ENCODE data around the gene BPIFB2.

BPIFB2 gene

DNA sequence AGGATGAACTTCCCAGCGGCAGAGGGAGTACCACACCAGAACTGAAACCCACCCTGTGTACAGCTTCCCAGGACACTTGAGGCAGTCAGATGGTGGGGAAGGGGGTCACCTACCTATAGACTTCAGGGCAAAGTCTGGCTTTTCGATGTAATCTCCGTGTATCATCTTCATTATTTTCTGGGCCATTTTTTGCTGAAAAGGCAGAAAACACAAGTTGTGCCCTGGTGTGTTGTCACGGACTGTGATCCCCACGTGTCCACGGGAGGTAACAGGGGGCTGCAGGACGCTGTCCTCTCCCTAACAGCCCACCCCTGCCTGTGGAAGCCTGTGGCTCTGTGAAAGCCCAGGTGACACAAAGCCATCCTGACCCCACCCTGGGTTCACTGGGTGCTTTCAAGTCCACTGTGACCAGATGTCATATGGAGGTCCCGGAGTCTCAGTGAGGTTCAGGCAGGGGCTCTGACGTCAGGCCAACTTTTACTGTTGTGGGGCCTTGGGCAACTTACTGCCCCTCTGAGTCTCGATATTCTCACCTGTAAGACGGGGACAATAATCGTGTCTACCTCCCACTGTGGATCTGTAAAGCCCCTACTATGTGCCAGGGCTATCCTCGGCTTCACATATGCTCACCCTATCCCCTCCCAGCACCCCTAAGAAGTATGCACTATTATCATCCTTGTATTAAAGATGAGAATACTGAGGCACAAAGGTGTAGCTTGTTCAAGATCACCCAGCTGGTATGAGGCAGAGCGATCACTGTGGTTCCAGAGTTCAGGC, 17.8 kb upstream of the BPIFB2 start:
- no peak overlapping the region for H3K27ac ChIP-seq
- TF ChIP-seq CTCF (conservative IDR thresholded peaks at IDR 0.05) (no peak), ZFX (IDR thresholded peaks at IDR 0.05) (no peak)

DNA sequence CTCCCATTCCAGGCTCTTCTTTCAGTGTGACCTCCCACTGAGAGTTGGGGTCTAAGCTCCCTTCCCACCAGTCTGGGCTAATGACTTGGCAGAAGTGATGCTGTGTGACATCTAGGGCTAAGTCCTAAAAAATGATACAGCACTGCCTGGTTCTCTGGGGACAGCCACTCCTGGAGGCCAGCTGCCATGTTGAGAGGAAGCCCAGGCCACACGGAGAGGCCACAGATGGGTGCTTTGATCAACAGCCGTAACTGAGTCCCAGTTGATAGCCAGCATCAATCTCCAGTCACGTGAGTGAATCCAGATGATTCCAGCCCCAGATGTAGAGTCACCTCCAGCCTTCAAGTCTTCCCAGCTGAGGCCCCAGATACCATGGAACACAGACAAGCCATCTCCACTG, 17.1 kb upstream of the BPIFB2 start:
- H3K27ac ChIP-seq = no peak overlapping the region
- TF ChIP-seq CTCF (conservative IDR thresholded peaks at IDR 0.05) = no peak
- no peak for TF ChIP-seq ZFX (IDR thresholded peaks at IDR 0.05)

- TF ChIP-seq ZFX (IDR thresholded peaks at IDR 0.05) (no peak), CTCF (conservative IDR thresholded peaks at IDR 0.05) (no peak)
- no peak overlapping the region for H3K27ac ChIP-seq
Measured at GRCh38 chr20:32991383-32991782, 16.1 kb upstream of the BPIFB2 start.

DNA sequence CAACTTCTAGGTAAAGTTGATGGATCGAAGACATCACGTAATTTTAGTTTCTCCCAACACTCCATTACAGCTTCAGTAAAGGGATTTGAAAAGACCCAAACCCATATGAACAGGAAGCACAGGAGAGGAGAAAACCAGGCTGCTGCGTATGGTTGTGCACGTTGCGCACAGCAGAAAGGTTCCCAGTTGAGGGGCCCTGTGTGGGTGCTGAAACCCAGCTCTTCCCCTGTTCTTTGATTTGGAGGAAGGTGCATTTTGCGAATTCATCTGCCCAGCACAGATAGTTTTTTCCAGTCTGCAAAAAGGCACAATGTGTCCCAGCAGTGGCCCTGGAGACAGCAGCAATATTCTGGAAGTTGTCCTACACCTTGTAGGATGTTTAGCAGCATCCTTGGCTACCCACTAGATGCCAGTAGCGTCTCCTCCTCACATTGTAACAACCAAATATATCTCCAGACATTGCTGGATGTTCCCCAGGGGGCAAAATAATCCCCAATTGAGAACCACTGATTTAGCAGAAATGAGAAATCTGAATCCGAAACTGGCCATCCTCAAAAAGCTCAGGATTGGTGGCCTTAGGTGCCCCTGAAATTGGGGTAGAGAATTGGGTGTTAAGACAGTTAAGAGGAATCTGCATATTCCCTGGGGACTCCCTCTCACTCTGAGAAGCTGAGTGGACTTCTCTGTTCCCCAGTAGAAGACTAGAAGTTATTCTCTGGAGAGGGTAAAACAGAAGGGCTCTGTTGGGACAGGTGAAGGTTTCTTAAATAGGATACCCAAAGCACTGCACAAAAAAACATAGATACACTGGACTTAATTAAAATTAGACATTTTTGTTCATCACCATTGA, 15.5 kb upstream of the BPIFB2 start:
- TF ChIP-seq CTCF (conservative IDR thresholded peaks at IDR 0.05) (no peak), ZFX (IDR thresholded peaks at IDR 0.05) (no peak)
- H3K27ac ChIP-seq = no peak overlapping the region

DNA sequence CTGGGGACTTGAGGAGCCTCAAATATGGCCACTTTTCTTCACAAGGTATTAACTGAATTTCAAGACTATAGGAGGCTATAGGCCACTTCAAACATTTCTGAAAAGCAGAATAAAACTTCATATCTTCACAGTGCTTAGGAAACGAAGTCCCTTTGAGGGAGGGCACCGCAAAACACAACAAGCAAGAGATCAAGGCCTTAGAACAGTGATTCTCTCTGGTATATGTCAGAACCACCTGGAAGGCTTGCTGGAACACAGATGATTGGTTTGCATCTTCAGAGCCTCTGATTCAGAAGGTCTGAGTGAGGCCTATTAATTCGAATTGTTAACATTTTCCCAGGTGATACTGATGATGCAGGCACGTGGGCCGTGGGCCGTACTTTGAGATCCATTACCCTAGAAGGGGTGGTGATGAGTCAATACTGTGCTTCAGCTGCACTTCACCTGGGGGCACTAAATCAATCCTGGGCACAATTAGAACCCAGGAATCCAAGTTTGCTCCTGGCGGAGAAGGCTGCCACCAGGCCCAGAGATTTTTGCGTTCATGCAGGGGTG, 13.9 kb upstream of the BPIFB2 start:
- no peak overlapping the region for H3K27ac ChIP-seq
- TF ChIP-seq ZFX (IDR thresholded peaks at IDR 0.05) (no peak), CTCF (conservative IDR thresholded peaks at IDR 0.05) (no peak)

- TF ChIP-seq ZFX (IDR thresholded peaks at IDR 0.05) (no peak), CTCF (conservative IDR thresholded peaks at IDR 0.05) (peak; percentile 32)
- H3K27ac ChIP-seq = no peak overlapping the region
Measured at GRCh38 chr20:32995802-32996201, 11.7 kb upstream of the BPIFB2 start.

DNA sequence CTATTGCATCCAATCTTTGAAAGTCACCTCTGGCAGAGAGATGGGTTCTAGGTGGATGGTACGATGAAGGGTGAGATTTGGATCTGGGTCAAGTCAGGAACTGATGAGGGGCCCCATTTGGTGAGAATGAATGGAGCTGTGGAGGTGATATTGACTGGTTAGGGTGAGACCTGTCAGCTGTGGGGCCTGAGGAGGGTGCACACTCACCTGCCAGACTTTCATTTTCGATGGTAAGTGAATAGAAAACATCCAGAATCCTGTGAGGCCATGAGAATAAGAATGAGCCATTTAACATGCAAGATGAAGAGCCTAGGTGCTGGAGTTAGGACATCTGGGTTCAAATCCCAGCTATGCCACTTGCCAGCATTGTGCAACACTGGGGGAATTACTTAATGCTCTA, 10.1 kb upstream of the BPIFB2 start:
- no peak for TF ChIP-seq CTCF (conservative IDR thresholded peaks at IDR 0.05)
- TF ChIP-seq ZFX (IDR thresholded peaks at IDR 0.05) = no peak

More for the DNA sequence above, 10.1 kb upstream of the BPIFB2 start:
- H3K27ac ChIP-seq = no peak overlapping the region

Data from C4-2B (cell line).